ENCODE measurements around the gene GALNT14. TPM values are rescaled to one million over a fixed set of nuclear protein-coding genes. Genes with fewer than 3 reads are reported as not detected.

GALNT14 gene
- total RNA-seq, 1 donor from 2014 or later: 6.4 TPM

DNA sequence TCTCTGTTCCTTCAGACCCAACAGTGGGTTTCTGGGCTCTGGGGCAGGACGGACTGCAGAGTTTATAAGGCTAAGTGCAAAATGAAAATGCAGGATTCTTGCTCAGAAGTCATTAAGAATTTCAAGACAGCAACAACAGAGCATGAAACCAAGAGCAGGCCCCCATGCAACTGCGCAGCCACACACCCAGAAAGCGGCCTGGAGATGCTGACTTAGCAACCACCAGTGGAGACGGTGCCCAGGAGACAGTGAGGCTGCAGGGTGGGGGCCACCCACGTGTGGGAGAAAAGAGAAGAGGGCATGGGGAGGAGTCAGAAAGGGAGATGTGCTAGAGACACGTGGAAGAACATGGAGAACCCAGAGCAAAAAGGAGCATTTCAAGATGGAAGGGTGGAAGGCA is 66.5 kb downstream of the GALNT14 start:
- Histone ChIP-seq H3F3A (ENCODE audit: low read depth) (peaks cover 7% of the 10 kb centered on the region), H3K4me1 (peaks cover 10% of the 10 kb centered on the region), H3K4me3 (no peak overlapping the region), H3K4me2 (no peak overlapping the region), H3K9me3 (ENCODE audit: low read depth) (no peaks in the 10 kb centered on the region), H3K9ac (no peak overlapping the region), H2AFZ (replicated peaks) (no peak overlapping the region), H3K27ac (no peak overlapping the region), H4K20me1 (ENCODE audit: low read depth) (no peaks in the 10 kb centered on the region), H3K36me3 (no peaks in the 10 kb centered on the region), H3K79me2 (ENCODE audit: low read depth) (no peaks in the 10 kb centered on the region), H3K27me3 (no peaks in the 10 kb centered on the region)
- Mint-ChIP-seq H3K4me3 (no peak overlapping the region), H3K9me3 (no peaks in the 10 kb centered on the region), H3K27me3 (ENCODE audit: insufficient read depth, low read depth) (no peaks in the 10 kb centered on the region), H3K36me3 (no peaks in the 10 kb centered on the region), H3K27ac (no peak overlapping the region), H3K4me1 (peaks cover 11% of the 10 kb centered on the region)
- DNase-seq (ENCODE audit: low spot score): no peak
- TF ChIP-seq EZH2phosphoT487 (IDR thresholded peaks at IDR 0.05) (no peak), EZH2 (IDR thresholded peaks at IDR 0.05) (no peak)
- TF ChIP-seq, protein P1, sequence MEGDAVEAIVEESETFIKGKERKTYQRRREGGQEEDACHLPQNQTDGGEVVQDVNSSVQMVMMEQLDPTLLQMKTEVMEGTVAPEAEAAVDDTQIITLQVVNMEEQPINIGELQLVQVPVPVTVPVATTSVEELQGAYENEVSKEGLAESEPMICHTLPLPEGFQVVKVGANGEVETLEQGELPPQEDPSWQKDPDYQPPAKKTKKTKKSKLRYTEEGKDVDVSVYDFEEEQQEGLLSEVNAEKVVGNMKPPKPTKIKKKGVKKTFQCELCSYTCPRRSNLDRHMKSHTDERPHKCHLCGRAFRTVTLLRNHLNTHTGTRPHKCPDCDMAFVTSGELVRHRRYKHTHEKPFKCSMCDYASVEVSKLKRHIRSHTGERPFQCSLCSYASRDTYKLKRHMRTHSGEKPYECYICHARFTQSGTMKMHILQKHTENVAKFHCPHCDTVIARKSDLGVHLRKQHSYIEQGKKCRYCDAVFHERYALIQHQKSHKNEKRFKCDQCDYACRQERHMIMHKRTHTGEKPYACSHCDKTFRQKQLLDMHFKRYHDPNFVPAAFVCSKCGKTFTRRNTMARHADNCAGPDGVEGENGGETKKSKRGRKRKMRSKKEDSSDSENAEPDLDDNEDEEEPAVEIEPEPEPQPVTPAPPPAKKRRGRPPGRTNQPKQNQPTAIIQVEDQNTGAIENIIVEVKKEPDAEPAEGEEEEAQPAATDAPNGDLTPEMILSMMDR (IDR thresholded peaks at IDR 0.05): no peak

DNA sequence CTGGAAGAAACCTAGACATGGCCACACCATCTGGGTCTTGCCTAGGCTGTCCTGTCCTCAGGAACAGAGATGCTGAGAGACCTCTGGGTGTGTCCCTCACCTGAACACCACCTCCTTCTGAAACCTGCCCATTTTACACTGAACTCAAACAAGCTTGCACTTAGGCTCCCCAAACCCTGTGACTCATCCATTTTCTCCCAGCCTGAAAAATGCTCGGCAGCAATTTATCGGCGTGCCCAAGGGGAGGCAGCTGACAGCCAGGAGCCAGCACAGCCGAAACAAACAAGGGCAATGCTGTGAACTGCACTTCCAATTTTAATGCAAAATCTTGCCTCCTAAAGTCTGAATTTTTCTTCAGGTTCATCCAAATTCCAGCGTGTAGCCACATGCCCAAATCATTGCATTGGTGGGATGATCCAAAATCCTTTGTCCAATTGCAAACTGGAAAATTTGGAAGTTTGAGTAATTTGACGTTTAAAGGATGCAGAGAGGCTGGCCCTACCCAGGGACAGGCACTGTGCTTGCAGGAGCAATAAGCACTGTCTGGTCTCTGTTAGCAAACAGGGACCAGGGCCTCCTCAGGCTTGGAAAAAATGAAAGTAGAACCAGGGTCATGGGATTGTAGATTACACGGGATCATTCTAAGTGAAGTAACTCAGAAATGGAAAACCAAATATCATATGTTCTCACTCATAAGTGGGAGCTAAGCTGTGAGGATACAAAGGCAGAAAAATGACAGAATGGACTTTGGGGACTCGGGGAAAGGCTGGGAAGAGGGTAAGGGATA is 67.7 kb downstream of the GALNT14 start:
- peaks cover 6% of the 10 kb centered on the region for H3K4me1 ChIP-seq
- no peak overlapping the region for H3K9ac ChIP-seq
- Mint-ChIP-seq H3K27ac (no peak overlapping the region), H3K36me3 (no peaks in the 10 kb centered on the region), H3K4me1 (peaks cover 6% of the 10 kb centered on the region), H3K4me3 (no peak overlapping the region), H3K9me3 (no peaks in the 10 kb centered on the region), H3K27me3 (ENCODE audit: insufficient read depth, low read depth) (no peaks in the 10 kb centered on the region)
- TF ChIP-seq, protein P1 (IDR thresholded peaks at IDR 0.05): no peak
- no peaks in the 10 kb centered on the region for H3K27me3 ChIP-seq
- DNase-seq (ENCODE audit: low spot score): no peak
- H3K4me2 ChIP-seq: no peak overlapping the region
- H2AFZ ChIP-seq (replicated peaks): no peak overlapping the region
- no peaks in the 10 kb centered on the region for H3K36me3 ChIP-seq
- no peaks in the 10 kb centered on the region for H4K20me1 ChIP-seq (ENCODE audit: low read depth)
- H3K4me3 ChIP-seq: no peak overlapping the region
- H3K79me2 ChIP-seq (ENCODE audit: low read depth): no peaks in the 10 kb centered on the region
- no peaks in the 10 kb centered on the region for H3K9me3 ChIP-seq (ENCODE audit: low read depth)
- no peak overlapping the region for H3K27ac ChIP-seq
- H3F3A ChIP-seq (ENCODE audit: low read depth): peaks cover 4% of the 10 kb centered on the region

DNA sequence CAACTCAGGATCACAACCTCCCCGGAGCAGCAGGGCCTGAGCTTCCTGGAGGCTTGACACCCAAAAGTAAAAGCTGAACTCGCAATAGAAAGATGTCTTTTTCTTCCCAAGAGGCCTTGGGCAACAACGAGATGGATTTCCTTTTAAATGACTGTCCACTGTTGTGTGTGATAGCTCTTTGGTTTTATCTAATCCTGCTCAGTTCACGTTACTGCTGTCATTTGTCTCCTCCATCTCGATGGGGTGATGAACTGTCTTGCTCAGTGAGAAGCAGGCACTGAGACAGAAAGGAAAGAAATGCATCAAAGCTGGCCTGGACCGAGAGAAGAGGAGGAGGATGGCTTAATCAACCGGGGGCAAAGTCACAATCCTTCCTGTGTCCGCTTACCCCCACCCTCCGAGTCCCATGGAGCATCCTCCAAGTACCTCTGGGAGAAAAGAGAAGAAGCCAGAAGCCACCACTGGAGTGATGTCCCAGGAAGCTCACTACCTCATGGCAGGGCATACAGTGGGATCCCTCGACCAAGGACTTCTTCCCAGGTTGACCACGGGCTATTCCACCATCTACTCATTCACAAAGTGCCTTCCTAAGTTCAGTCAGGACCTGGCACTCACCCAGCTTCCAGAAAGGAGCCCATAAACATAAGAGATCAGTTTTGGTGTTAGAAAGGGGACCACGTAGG is 68.5 kb downstream of the GALNT14 start:
- H3F3A ChIP-seq (ENCODE audit: low read depth): no peaks in the 10 kb centered on the region
- no peaks in the 10 kb centered on the region for H3K79me2 ChIP-seq (ENCODE audit: low read depth)
- no peak overlapping the region for H3K4me3 ChIP-seq
- Mint-ChIP-seq H3K4me1 (no peaks in the 10 kb centered on the region), H3K36me3 (no peaks in the 10 kb centered on the region), H3K4me3 (no peak overlapping the region), H3K27me3 (ENCODE audit: insufficient read depth, low read depth) (no peaks in the 10 kb centered on the region), H3K27ac (no peak overlapping the region), H3K9me3 (no peaks in the 10 kb centered on the region)
- no peak for DNase-seq (ENCODE audit: low spot score)
- no peak overlapping the region for H2AFZ ChIP-seq (replicated peaks)
- no peaks in the 10 kb centered on the region for H4K20me1 ChIP-seq (ENCODE audit: low read depth)
- H3K4me2 ChIP-seq: no peak overlapping the region
- H3K36me3 ChIP-seq: no peaks in the 10 kb centered on the region
- H3K9me3 ChIP-seq (ENCODE audit: low read depth): no peaks in the 10 kb centered on the region
- no peaks in the 10 kb centered on the region for H3K27me3 ChIP-seq
- no peak overlapping the region for H3K9ac ChIP-seq
- no peaks in the 10 kb centered on the region for H3K4me1 ChIP-seq
- no peak overlapping the region for H3K27ac ChIP-seq
- no peak for TF ChIP-seq EZH2 (IDR thresholded peaks at IDR 0.05)
- TF ChIP-seq, protein P1 (IDR thresholded peaks at IDR 0.05): no peak
- no peak for TF ChIP-seq EZH2phosphoT487 (IDR thresholded peaks at IDR 0.05)
